Spleen (tissue), 7 donors: ENCODE data around the gene NUP214.

Experiments
- POLR2A ChIP-seq, 3 donors: fragments of 450-650 bp; IDR thresholded peaks; one replicate each; pipeline ENCODE4 v1.5.1; 2017; ENCODE audit warnings: antibody characterized with exemption in 3 of 3, mild to moderate bottlenecking in 1 of 3
- POLR2AphosphoS5 ChIP-seq, 3 donors: sonication (generic); formaldehyde crosslinking; IDR thresholded peaks; one replicate each; pipeline ENCODE4 v1.5.1; 2017; ENCODE audit warnings: antibody characterized with exemption in 3 of 3
- TF ChIP-seq, protein P1 (sequence below), 11 experiments: fragments of 200-600 bp in 7 of 11; fragments of 450-650 bp in 4 of 11; sonication (generic) in 4 of 11; IDR thresholded peaks in 8 of 11; conservative IDR thresholded peaks in 3 of 11; 1 replicate in 7 of 11; 2 replicates in 4 of 11; pipeline versions ENCODE4 v1.4.0 to v1.8.0; 2016 to 2021; ENCODE audit warnings: antibody characterized with exemption in 11 of 11, inconsistent platforms in 4 of 11, mild to moderate bottlenecking in 1 of 11
- donor health status: DM: no; HTN: no; CAD: no; lungs with moderate emphysema.
- donor health status: DM: no; HTN: no; CAD: no.
- donor health status: DM: no; HTN: no; CAD: no.

DNA sequence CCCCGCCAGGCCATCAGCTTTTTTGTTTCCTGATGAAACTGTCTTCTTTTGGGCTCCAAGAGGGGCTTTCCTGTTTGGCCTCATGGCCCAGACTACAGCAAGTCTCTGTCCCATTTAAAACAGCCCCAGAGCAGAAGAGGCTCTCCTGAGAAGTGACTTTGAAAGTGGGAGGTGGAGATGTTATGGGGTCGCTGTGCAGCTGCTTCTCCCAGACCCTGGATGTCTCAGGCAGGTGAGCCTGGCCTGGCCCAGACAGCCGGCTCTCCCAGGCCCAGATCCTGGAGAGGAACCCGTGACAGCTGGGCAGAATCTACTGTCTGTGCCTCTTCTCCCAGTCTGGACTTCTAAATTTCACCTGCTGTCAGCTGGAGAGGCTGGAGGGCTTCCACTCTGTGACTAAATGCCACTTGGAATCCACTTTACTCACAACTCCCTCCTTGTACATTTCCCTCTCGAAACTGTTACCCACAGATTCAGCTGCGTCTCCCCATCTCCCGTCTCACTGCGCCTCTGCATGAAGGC, 130.4 kb downstream of the NUP214 start:
- TF ChIP-seq POLR2A (IDR thresholded peaks at IDR 0.05) (no peak), POLR2AphosphoS5 (IDR thresholded peaks at IDR 0.05) (no peak)
- TF ChIP-seq, protein P1, sequence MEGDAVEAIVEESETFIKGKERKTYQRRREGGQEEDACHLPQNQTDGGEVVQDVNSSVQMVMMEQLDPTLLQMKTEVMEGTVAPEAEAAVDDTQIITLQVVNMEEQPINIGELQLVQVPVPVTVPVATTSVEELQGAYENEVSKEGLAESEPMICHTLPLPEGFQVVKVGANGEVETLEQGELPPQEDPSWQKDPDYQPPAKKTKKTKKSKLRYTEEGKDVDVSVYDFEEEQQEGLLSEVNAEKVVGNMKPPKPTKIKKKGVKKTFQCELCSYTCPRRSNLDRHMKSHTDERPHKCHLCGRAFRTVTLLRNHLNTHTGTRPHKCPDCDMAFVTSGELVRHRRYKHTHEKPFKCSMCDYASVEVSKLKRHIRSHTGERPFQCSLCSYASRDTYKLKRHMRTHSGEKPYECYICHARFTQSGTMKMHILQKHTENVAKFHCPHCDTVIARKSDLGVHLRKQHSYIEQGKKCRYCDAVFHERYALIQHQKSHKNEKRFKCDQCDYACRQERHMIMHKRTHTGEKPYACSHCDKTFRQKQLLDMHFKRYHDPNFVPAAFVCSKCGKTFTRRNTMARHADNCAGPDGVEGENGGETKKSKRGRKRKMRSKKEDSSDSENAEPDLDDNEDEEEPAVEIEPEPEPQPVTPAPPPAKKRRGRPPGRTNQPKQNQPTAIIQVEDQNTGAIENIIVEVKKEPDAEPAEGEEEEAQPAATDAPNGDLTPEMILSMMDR (IDR thresholded peaks at IDR 0.05 in 8 of 11, conservative IDR thresholded peaks at IDR 0.05 in 3 of 11), result no peak
